G401 (cell line): ENCODE data around the gene PCMTD2. TPM values are rescaled to one million over a fixed set of nuclear protein-coding genes. Genes with fewer than 3 reads are reported as not detected.

ENCODE experiments used
- DNase-seq: peaks from one replicate; pipeline ENCODE4 v3.0.0-alpha.2; 2015; ENCODE audit warnings: low spot score
- in situ Hi-C: cut with HindIII; loops from 2 replicates; pipeline ENCODE4 v1.10.0; 2016; ENCODE audit warnings: low sequenced_read_pairs, mixed read lengths
- total RNA-seq: library from RNA; depleted of rRNA; stranded (reverse); fragments of >200 nt; shearing (Covaris generic); gene quantifications from 2 replicates; pipeline ENCODE4 v1.2.3, GENCODE V29; 2014; rRNA removed

The PCMTD2 gene
- 64.1 and 68.2 TPM in 2 replicates for total RNA-seq

GRCh38 chr20:64255361-64256281 lies at the start of gene PCMTD2:
PCMTD2 (plus strand) TSS chr20:64255748; CDS start chr20:64259966, 4,218 bp downstream.
- in situ Hi-C loops: no loop called here
- peak; percentile 76 for DNase-seq

DNA sequence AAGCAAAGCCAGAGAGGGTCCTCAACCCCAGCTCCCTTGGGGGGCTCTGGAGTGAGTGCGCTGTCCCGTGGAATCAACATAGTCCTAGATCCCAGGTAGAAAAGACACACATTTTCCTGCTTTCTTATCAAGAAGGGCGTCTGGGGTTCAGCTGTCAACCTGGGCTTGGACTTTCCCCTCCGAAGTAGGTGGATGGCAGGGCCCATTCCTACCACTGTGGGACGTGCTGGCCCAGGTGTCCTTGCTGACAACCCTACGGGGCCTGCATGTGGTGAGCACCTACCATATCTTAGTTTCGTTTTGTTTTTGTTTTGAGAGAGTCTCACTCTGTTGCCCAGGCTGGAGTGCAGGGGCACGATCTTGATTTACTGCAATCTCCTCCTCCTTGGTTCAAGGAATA lies 48.9 kb upstream of the PCMTD2 start:
- in situ Hi-C loops: no loop called here

GRCh38 chr20:64207641-64208590 lies 47.6 kb upstream of the PCMTD2 start:
- in situ Hi-C loops: no loop called here
- DNase-seq: no peak

More for the DNA sequence above, 48.9 kb upstream of the PCMTD2 start:
- DNase-seq: no peak

GRCh38 chr20:64209148-64209547 lies 46.4 kb upstream of the PCMTD2 start:
- no peak for DNase-seq
- in situ Hi-C loops: no loop called here

- in situ Hi-C loops: no loop called here
- no peak for DNase-seq
Measured at GRCh38 chr20:64210656-64211369, 44.7 kb upstream of the PCMTD2 start.

DNA sequence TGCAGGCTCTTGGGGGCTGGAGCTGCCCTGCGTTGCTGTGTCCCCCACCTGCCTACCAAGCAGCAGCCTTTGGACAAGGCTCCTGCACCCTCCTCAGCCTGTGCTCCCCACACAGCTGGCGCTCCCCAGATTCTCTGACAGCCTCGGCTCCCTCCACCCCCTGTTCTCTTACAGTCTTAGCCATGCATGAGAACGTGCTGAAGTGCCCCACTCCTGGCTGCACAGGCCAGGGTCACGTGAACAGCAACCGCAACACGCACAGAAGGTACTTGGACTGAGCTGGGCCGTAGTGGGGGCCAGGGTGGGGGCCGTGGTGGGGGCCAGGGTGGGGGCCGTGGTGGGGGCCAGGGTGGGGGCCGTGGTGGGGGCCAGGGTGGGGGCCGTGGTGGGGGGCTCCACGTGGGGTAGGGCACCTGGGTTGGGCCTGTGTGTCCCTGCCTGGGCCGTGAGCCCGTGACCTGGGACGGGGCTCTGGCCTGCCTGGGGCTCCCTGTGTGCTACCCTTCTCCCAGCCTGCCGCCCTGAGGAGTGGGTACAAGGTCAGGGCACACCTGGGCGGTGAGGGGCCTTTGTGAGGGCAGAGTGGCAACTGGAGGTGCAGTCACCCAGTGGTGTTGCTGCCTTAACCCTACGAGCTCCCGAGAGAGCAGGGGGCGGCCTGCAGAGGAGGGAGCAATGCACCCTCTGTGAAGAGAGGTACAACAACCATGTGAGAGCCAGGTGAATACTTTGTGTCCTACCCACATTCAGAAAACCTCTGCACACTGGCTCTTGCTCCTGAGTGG lies 43.5 kb upstream of the PCMTD2 start:
- no peak for DNase-seq
- in situ Hi-C loops: no loop called here

GRCh38 chr20:64212755-64213154 lies 42.8 kb upstream of the PCMTD2 start:
- DNase-seq: peak; percentile 88
- in situ Hi-C loops: no loop called here

- no peak for DNase-seq
- in situ Hi-C loops: no loop called here
Measured at GRCh38 chr20:64214113-64214512, 41.4 kb upstream of the PCMTD2 start.

GRCh38 chr20:64214952-64215351 lies 40.6 kb upstream of the PCMTD2 start:
- in situ Hi-C loops: no loop called here

GRCh38 chr20:64216036-64216435 lies 39.5 kb upstream of the PCMTD2 start:
- DNase-seq: peak; percentile 92
- in situ Hi-C loops: no loop called here

More at GRCh38 chr20:64214952-64215351, 40.6 kb upstream of the PCMTD2 start:
- DNase-seq: no peak

- in situ Hi-C loops: no loop called here
- no peak for DNase-seq
Measured at GRCh38 chr20:64216910-64217309, 38.6 kb upstream of the PCMTD2 start.

- DNase-seq: peak; percentile 56
- in situ Hi-C loops: no loop called here
Measured at GRCh38 chr20:64217539-64218221, 37.9 kb upstream of the PCMTD2 start.

GRCh38 chr20:64219202-64219601 lies 36.3 kb upstream of the PCMTD2 start:
- DNase-seq: no peak
- in situ Hi-C loops: no loop called here

GRCh38 chr20:64219730-64220129 lies 35.8 kb upstream of the PCMTD2 start:
- DNase-seq: no peak
- in situ Hi-C loops: no loop called here

DNA sequence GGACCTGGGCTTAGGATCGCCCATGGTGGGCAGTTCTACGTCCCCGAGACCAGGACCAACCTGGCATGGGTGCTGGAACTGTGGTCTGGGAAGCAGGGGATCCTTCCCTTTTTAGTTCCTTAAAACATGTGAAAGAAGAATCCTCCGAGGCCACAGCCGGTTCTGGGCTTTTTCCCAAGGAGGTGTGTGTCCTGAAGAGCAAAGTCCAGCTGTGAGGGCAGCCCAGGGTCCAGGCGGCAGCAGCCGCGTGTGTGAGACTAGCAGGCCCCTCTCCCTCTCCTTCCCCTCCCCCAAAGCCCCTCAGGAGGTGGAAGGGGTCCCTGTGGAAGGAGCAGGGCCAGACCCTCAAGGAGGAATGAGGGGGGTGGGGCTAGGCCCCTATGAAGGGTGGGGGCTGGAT lies 35.1 kb upstream of the PCMTD2 start:
- in situ Hi-C loops: no loop called here
- no peak for DNase-seq

DNA sequence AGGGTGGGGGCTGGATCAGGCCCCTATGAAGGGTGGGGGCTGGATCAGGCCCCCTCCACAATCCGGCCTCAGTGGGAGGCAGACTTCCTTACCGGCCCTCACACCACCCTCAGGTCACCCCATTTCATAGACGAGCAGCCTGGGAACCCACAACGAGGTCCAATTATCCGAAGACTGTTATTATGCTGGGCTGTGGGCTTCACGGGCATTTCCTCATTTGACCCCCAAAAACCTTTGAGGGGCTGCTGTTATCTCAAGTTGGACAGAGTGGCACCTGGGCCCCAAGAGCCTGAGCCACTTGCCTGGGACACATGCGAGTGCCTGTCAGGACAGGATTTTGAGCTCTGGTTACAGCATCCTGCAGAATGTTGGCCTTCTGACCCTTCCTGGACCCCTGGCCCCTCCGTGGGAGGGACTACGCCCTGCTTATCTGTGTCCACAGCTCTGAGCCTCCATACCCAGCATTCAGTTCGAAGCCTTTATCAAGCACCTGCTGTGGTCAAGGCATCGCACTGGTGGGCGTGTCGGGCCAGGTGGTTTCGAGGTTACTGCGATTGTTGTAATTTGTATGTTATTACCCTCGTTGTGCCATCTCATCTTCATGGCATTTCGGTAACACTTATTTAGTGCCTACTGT lies 34.5 kb upstream of the PCMTD2 start:
- in situ Hi-C loops: no loop called here
- DNase-seq: no peak

GRCh38 chr20:64222291-64222735 lies 33.2 kb upstream of the PCMTD2 start:
- in situ Hi-C loops: no loop called here
- no peak for DNase-seq
